ENCODE data around the gene RHBDF2.

DNA sequence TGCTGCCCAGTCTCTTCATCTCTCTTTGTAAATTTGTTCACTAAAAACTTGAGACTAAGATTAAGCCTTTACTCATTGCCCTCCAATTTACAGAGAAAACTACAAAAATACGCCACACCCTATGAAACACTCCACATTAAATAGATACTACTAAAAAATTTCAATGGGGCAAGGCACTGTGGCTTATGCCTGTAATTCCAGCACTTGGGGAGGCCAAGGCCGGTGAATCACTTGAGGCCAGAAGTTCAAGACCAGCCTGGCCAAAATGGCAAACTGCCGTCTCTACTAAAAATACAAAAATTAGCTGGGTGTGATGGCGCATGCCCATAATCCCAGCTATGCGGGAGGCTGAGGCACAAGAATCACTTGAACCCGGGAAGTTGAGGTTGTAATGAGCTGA lies 52.1 kb downstream of the RHBDF2 start:
- TF ChIP-seq, protein P1, sequence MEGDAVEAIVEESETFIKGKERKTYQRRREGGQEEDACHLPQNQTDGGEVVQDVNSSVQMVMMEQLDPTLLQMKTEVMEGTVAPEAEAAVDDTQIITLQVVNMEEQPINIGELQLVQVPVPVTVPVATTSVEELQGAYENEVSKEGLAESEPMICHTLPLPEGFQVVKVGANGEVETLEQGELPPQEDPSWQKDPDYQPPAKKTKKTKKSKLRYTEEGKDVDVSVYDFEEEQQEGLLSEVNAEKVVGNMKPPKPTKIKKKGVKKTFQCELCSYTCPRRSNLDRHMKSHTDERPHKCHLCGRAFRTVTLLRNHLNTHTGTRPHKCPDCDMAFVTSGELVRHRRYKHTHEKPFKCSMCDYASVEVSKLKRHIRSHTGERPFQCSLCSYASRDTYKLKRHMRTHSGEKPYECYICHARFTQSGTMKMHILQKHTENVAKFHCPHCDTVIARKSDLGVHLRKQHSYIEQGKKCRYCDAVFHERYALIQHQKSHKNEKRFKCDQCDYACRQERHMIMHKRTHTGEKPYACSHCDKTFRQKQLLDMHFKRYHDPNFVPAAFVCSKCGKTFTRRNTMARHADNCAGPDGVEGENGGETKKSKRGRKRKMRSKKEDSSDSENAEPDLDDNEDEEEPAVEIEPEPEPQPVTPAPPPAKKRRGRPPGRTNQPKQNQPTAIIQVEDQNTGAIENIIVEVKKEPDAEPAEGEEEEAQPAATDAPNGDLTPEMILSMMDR (conservative IDR thresholded peaks at IDR 0.05): no peak
- TF ChIP-seq EZH2 (IDR thresholded peaks at IDR 0.05; ENCODE audit: low read depth): no peak

All from PC-9 (cell line).